Measurements from ENCODE around the gene SLC44A1. TPM values are rescaled to one million over a fixed set of nuclear protein-coding genes. Genes with fewer than 3 reads are reported as not detected.

The SLC44A1 gene
- total RNA-seq, 6 donors from 2014 or later, result 15.7 to 62.2 (median 44.6) TPM

GRCh38 chr9:105320568-105320967, 76.1 kb downstream of the SLC44A1 start:
- H3K27me3 ChIP-seq, result no peaks in the 10 kb centered on the region
- WGBS, 2 donors, result 97 to 99% methylated on average over 3 of the region's 3 CpGs
- ATAC-seq (ENCODE audit: low FRiP score in 2 of 2) (no peak), DNase-seq (no peak)
- no peak overlapping the region for H3K27ac ChIP-seq
- no peak overlapping the region for H3K4me3 ChIP-seq
- H3K36me3 ChIP-seq, result no peaks in the 10 kb centered on the region
- TF ChIP-seq, protein P1, sequence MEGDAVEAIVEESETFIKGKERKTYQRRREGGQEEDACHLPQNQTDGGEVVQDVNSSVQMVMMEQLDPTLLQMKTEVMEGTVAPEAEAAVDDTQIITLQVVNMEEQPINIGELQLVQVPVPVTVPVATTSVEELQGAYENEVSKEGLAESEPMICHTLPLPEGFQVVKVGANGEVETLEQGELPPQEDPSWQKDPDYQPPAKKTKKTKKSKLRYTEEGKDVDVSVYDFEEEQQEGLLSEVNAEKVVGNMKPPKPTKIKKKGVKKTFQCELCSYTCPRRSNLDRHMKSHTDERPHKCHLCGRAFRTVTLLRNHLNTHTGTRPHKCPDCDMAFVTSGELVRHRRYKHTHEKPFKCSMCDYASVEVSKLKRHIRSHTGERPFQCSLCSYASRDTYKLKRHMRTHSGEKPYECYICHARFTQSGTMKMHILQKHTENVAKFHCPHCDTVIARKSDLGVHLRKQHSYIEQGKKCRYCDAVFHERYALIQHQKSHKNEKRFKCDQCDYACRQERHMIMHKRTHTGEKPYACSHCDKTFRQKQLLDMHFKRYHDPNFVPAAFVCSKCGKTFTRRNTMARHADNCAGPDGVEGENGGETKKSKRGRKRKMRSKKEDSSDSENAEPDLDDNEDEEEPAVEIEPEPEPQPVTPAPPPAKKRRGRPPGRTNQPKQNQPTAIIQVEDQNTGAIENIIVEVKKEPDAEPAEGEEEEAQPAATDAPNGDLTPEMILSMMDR (IDR thresholded peaks at IDR 0.05), result no peak
- TF ChIP-seq POLR2A (IDR thresholded peaks at IDR 0.05), result no peak
- TF ChIP-seq POLR2AphosphoS5 (IDR thresholded peaks at IDR 0.05), result no peak
- no peak for TF ChIP-seq EP300 (IDR thresholded peaks at IDR 0.05)
- H3K4me1 ChIP-seq, result no peaks in the 10 kb centered on the region
- H3K9me3 ChIP-seq, result no peaks in the 10 kb centered on the region

DNA sequence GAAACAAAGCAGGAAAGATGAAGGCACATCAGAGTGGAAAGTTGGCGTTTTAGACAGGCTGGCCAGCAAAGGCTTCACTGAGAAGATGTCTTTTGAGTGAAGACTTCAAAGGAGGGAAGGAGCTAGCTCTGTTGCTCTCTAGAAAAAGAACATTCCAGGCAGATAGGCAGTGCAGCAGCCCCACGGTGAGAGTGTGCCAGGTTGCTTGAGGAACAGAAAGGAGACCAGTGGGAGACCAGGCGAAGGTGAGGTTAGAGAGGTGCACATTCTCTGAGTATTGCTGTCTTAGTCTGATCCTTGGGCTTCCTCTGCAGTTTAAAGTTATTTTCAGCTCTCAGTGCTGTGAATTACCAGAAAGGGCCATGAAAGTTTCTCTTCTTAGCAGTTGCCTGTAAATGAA, 83.8 kb downstream of the SLC44A1 start:
- Histone ChIP-seq H3K4me3 (no peak overlapping the region), H3K36me3 (no peaks in the 10 kb centered on the region), H3K27ac (no peak overlapping the region), H3K27me3 (no peaks in the 10 kb centered on the region), H3K9me3 (no peaks in the 10 kb centered on the region), H3K4me1 (peaks cover 0 to 7% (median 3%) of the 10 kb centered on the region in 4 donors)
- no peak for DNase-seq
- TF ChIP-seq, protein P1 (IDR thresholded peaks at IDR 0.05), result no peak
- TF ChIP-seq POLR2A (IDR thresholded peaks at IDR 0.05) (no peak), POLR2AphosphoS5 (IDR thresholded peaks at IDR 0.05) (no peak)
- 89 to 95% methylated on average over 3 of the region's 3 CpGs for WGBS, 2 donors
- ATAC-seq (ENCODE audit: low FRiP score in 2 of 2), result no peak

GRCh38 chr9:105328872-105329718, 84.6 kb downstream of the SLC44A1 start:
- Histone ChIP-seq H3K4me3 (no peak overlapping the region), H3K4me1 (peaks cover 0 to 7% (median 3%) of the 10 kb centered on the region in 4 donors), H3K9me3 (no peaks in the 10 kb centered on the region), H3K27ac (no peak overlapping the region), H3K36me3 (no peaks in the 10 kb centered on the region), H3K27me3 (no peaks in the 10 kb centered on the region)
- 90 to 91% methylated on average over 10 to 12 of the region's 12 CpGs for WGBS, 2 donors
- DNase-seq, result no peak
- TF ChIP-seq, protein P1 (IDR thresholded peaks at IDR 0.05), result no peak
- peak; percentile 34 to 71 for ATAC-seq (ENCODE audit: low FRiP score in 2 of 2)

DNA sequence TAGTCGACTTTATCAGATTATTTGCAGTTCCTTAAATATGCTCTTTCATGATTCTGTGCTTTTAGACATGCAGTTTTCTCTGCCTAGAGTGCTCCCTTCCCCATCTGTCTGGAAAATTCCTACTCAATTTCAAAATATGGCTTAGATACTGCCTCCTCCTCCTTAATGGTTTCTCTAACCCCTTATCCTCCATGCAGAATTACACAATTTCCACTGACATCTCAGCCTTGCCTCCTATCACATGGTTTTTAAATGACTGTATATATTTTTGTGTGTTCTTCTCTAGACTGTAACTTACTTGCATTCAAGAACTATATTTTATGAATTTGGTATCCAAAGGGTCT, 85.2 kb downstream of the SLC44A1 start:
- H3K4me1 ChIP-seq, result peaks cover 0 to 7% (median 5%) of the 10 kb centered on the region in 4 donors
- no peak overlapping the region for H3K4me3 ChIP-seq
- ATAC-seq (ENCODE audit: low FRiP score in 2 of 2) (peak in 1 of 2 donors; percentile 40), DNase-seq (no peak)
- no peaks in the 10 kb centered on the region for H3K36me3 ChIP-seq
- TF ChIP-seq, protein P1 (IDR thresholded peaks at IDR 0.05), result no peak
- TF ChIP-seq POLR2A (IDR thresholded peaks at IDR 0.05) (no peak), EP300 (IDR thresholded peaks at IDR 0.05) (no peak), POLR2AphosphoS5 (IDR thresholded peaks at IDR 0.05) (no peak)
- H3K9me3 ChIP-seq, result no peaks in the 10 kb centered on the region
- H3K27me3 ChIP-seq, result no peaks in the 10 kb centered on the region
- no peak overlapping the region for H3K27ac ChIP-seq
- WGBS, 2 donors, result 67 to 80% methylated on average over 1 of the region's 1 CpG

DNA sequence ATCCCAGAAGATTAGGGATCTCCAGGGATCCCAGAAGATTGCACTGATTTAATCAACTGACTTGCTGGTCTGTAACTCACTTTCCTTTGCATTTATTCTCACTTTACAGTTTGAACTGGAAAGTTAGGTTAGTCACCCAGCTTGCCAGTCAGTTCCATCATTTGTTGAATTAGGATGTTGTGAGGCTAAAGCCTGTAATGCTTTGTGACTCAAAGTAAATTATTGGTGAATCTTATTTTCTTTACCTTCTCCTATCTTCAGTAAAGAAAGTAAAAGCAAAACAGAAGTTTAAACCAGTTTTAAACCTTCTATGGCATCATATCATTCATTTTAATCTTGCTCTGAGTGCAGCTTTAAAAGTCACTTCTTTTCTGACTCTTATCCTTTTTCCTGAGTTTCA, 85.8 kb downstream of the SLC44A1 start:
- TF ChIP-seq EP300 (IDR thresholded peaks at IDR 0.05) (no peak), POLR2AphosphoS5 (IDR thresholded peaks at IDR 0.05) (no peak), POLR2A (IDR thresholded peaks at IDR 0.05) (no peak)
- TF ChIP-seq, protein P1 (IDR thresholded peaks at IDR 0.05), result no peak
- H3K9me3 ChIP-seq, result no peaks in the 10 kb centered on the region
- no peak overlapping the region for H3K27ac ChIP-seq
- H3K36me3 ChIP-seq, result no peaks in the 10 kb centered on the region
- no peak for ATAC-seq (ENCODE audit: low FRiP score in 2 of 2)
- no peaks in the 10 kb centered on the region for H3K27me3 ChIP-seq
- H3K4me3 ChIP-seq, result no peak overlapping the region
- DNase-seq, result no peak
- H3K4me1 ChIP-seq, result peaks cover 0 to 7% (median 5%) of the 10 kb centered on the region in 4 donors

All from upper lobe of left lung (tissue), 6 donors.